Measurements from ENCODE around the gene ZEB1. TPM values are rescaled to one million over a fixed set of nuclear protein-coding genes. Genes with fewer than 3 reads are reported as not detected.

ZEB1 gene
- total and polyA plus RNA-seq, 9 donors = 39.8 to 91.9 (median 57.3) TPM

GRCh38 chr10:31431021-31431420 is 112.0 kb downstream of the ZEB1 start:
- Histone ChIP-seq H3K4me1 (ENCODE audit: control insufficient read depth, insufficient read depth, low read length) (no peaks in the 10 kb centered on the region), H3K4me3 (ENCODE audit: low read length) (no peak overlapping the region), H3K27ac (ENCODE audit: low read length) (no peak overlapping the region), H3K36me3 (ENCODE audit: control insufficient read depth, insufficient read depth, low read length) (peaks cover 5% of the 10 kb centered on the region), H3K27me3 (ENCODE audit: control insufficient read depth, insufficient read depth, low read length) (no peaks in the 10 kb centered on the region), H3K9me3 (replicated peaks; ENCODE audit: control insufficient read depth, low read depth, low read length) (peaks cover 12% of the 10 kb centered on the region)
- no peak for DNase-seq

- no peak overlapping the region for H3K4me3 ChIP-seq (ENCODE audit: low read length)
- no peaks in the 10 kb centered on the region for H3K4me1 ChIP-seq (ENCODE audit: control insufficient read depth, insufficient read depth, low read length)
- H3K36me3 ChIP-seq (ENCODE audit: control insufficient read depth, insufficient read depth, low read length) = peaks cover 5% of the 10 kb centered on the region
- WGBS (ENCODE audit: insufficient coverage) = 90% methylated on average over 2 of the region's 4 CpGs
- H3K27ac ChIP-seq (ENCODE audit: low read length) = no peak overlapping the region
- no peak for DNase-seq
- H3K27me3 ChIP-seq (ENCODE audit: control insufficient read depth, insufficient read depth, low read length) = no peaks in the 10 kb centered on the region
- peaks cover 18% of the 10 kb centered on the region for H3K9me3 ChIP-seq (replicated peaks; ENCODE audit: control insufficient read depth, low read depth, low read length)
Measured at GRCh38 chr10:31437959-31438358, 118.9 kb downstream of the ZEB1 start.

- Histone ChIP-seq H3K27me3 (ENCODE audit: control insufficient read depth, insufficient read depth, low read length) (no peaks in the 10 kb centered on the region), H3K36me3 (ENCODE audit: control insufficient read depth, insufficient read depth, low read length) (no peaks in the 10 kb centered on the region), H3K9me3 (replicated peaks; ENCODE audit: control insufficient read depth, low read depth, low read length) (peaks cover 9% of the 10 kb centered on the region), H3K4me1 (ENCODE audit: control insufficient read depth, insufficient read depth, low read length) (no peaks in the 10 kb centered on the region), H3K4me3 (ENCODE audit: low read length) (no peak overlapping the region), H3K27ac (ENCODE audit: low read length) (no peak overlapping the region)
- no peak for DNase-seq
- no CpG with 5 or more reads among the region's 2 CpGs for WGBS (ENCODE audit: insufficient coverage)
Measured at GRCh38 chr10:31451766-31452165, 132.8 kb downstream of the ZEB1 start.

GRCh38 chr10:31456468-31456867 is 137.5 kb downstream of the ZEB1 start:
- Histone ChIP-seq H3K27me3 (ENCODE audit: control insufficient read depth, insufficient read depth, low read length) (no peaks in the 10 kb centered on the region), H3K27ac (ENCODE audit: low read length) (no peak overlapping the region), H3K4me1 (ENCODE audit: control insufficient read depth, insufficient read depth, low read length) (no peaks in the 10 kb centered on the region), H3K9me3 (replicated peaks; ENCODE audit: control insufficient read depth, low read depth, low read length) (peaks cover 5% of the 10 kb centered on the region), H3K4me3 (ENCODE audit: low read length) (no peak overlapping the region), H3K36me3 (ENCODE audit: control insufficient read depth, insufficient read depth, low read length) (no peaks in the 10 kb centered on the region)
- DNase-seq = peak; percentile 54
- no CpG with 5 or more reads among the region's 1 CpG for WGBS (ENCODE audit: insufficient coverage)

- H3K4me1 ChIP-seq (ENCODE audit: control insufficient read depth, insufficient read depth, low read length) = no peaks in the 10 kb centered on the region
- H3K27ac ChIP-seq (ENCODE audit: low read length) = no peak overlapping the region
- peaks cover 3% of the 10 kb centered on the region for H3K9me3 ChIP-seq (replicated peaks; ENCODE audit: control insufficient read depth, low read depth, low read length)
- no peak for DNase-seq
- no CpG with 5 or more reads among the region's 1 CpG for WGBS (ENCODE audit: insufficient coverage)
- no peak overlapping the region for H3K4me3 ChIP-seq (ENCODE audit: low read length)
- no peaks in the 10 kb centered on the region for H3K27me3 ChIP-seq (ENCODE audit: control insufficient read depth, insufficient read depth, low read length)
- H3K36me3 ChIP-seq (ENCODE audit: control insufficient read depth, insufficient read depth, low read length) = peaks cover 8% of the 10 kb centered on the region
Measured at GRCh38 chr10:31457858-31458257, 138.8 kb downstream of the ZEB1 start.

GRCh38 chr10:31458974-31459373 is 140.0 kb downstream of the ZEB1 start:
- Histone ChIP-seq H3K9me3 (replicated peaks; ENCODE audit: control insufficient read depth, low read depth, low read length) (peaks cover 5% of the 10 kb centered on the region), H3K27ac (ENCODE audit: low read length) (no peak overlapping the region), H3K36me3 (ENCODE audit: control insufficient read depth, insufficient read depth, low read length) (peaks cover 12% of the 10 kb centered on the region), H3K27me3 (ENCODE audit: control insufficient read depth, insufficient read depth, low read length) (no peaks in the 10 kb centered on the region), H3K4me1 (ENCODE audit: control insufficient read depth, insufficient read depth, low read length) (no peaks in the 10 kb centered on the region), H3K4me3 (ENCODE audit: low read length) (no peak overlapping the region)
- no peak for DNase-seq

- peaks cover 15% of the 10 kb centered on the region for H3K36me3 ChIP-seq (ENCODE audit: control insufficient read depth, insufficient read depth, low read length)
- no peaks in the 10 kb centered on the region for H3K27me3 ChIP-seq (ENCODE audit: control insufficient read depth, insufficient read depth, low read length)
- no CpG with 5 or more reads among the region's 2 CpGs for WGBS (ENCODE audit: insufficient coverage)
- no peak for DNase-seq
- H3K9me3 ChIP-seq (replicated peaks; ENCODE audit: control insufficient read depth, low read depth, low read length) = peaks cover 13% of the 10 kb centered on the region
- H3K4me3 ChIP-seq (ENCODE audit: low read length) = no peak overlapping the region
- no peaks in the 10 kb centered on the region for H3K4me1 ChIP-seq (ENCODE audit: control insufficient read depth, insufficient read depth, low read length)
- H3K27ac ChIP-seq (ENCODE audit: low read length) = no peak overlapping the region
Measured at GRCh38 chr10:31460242-31460641, 141.2 kb downstream of the ZEB1 start.

- Histone ChIP-seq H3K36me3 (ENCODE audit: control insufficient read depth, insufficient read depth, low read length) (peaks cover 37% of the 10 kb centered on the region), H3K9me3 (replicated peaks; ENCODE audit: control insufficient read depth, low read depth, low read length) (peaks cover 41% of the 10 kb centered on the region), H3K27ac (ENCODE audit: low read length) (no peak overlapping the region), H3K4me1 (ENCODE audit: control insufficient read depth, insufficient read depth, low read length) (no peaks in the 10 kb centered on the region), H3K27me3 (ENCODE audit: control insufficient read depth, insufficient read depth, low read length) (no peaks in the 10 kb centered on the region), H3K4me3 (ENCODE audit: low read length) (no peak overlapping the region)
- WGBS (ENCODE audit: insufficient coverage) = no CpG with 5 or more reads among the region's 2 CpGs
- no peak for DNase-seq
Measured at GRCh38 chr10:31464552-31464951, 145.5 kb downstream of the ZEB1 start.

- DNase-seq = no peak
- H3K9me3 ChIP-seq (replicated peaks; ENCODE audit: control insufficient read depth, low read depth, low read length) = peaks cover 41% of the 10 kb centered on the region
- peaks cover 37% of the 10 kb centered on the region for H3K36me3 ChIP-seq (ENCODE audit: control insufficient read depth, insufficient read depth, low read length)
- no peak overlapping the region for H3K4me3 ChIP-seq (ENCODE audit: low read length)
- H3K27me3 ChIP-seq (ENCODE audit: control insufficient read depth, insufficient read depth, low read length) = no peaks in the 10 kb centered on the region
- H3K27ac ChIP-seq (ENCODE audit: low read length) = no peak overlapping the region
- no CpG with 5 or more reads among the region's 1 CpG for WGBS (ENCODE audit: insufficient coverage)
- H3K4me1 ChIP-seq (ENCODE audit: control insufficient read depth, insufficient read depth, low read length) = no peaks in the 10 kb centered on the region
Measured at GRCh38 chr10:31466313-31466712, 147.3 kb downstream of the ZEB1 start.

GRCh38 chr10:31467791-31468535 is 148.9 kb downstream of the ZEB1 start:
- peaks cover 29% of the 10 kb centered on the region for H3K36me3 ChIP-seq (ENCODE audit: control insufficient read depth, insufficient read depth, low read length)
- no peaks in the 10 kb centered on the region for H3K27me3 ChIP-seq (ENCODE audit: control insufficient read depth, insufficient read depth, low read length)
- H3K27ac ChIP-seq (ENCODE audit: low read length) = no peak overlapping the region
- no peaks in the 10 kb centered on the region for H3K4me1 ChIP-seq (ENCODE audit: control insufficient read depth, insufficient read depth, low read length)
- peaks cover 41% of the 10 kb centered on the region for H3K9me3 ChIP-seq (replicated peaks; ENCODE audit: control insufficient read depth, low read depth, low read length)
- H3K4me3 ChIP-seq (ENCODE audit: low read length) = no peak overlapping the region
- 95% methylated on average over 2 of the region's 4 CpGs for WGBS (ENCODE audit: insufficient coverage)
- DNase-seq = peak; percentile 19

- no peak for DNase-seq
- H3K4me3 ChIP-seq (ENCODE audit: low read length) = no peak overlapping the region
- H3K36me3 ChIP-seq (ENCODE audit: control insufficient read depth, insufficient read depth, low read length) = peaks cover 27% of the 10 kb centered on the region
- no peaks in the 10 kb centered on the region for H3K27me3 ChIP-seq (ENCODE audit: control insufficient read depth, insufficient read depth, low read length)
- 86% methylated on average over 1 of the region's 2 CpGs for WGBS (ENCODE audit: insufficient coverage)
- H3K9me3 ChIP-seq (replicated peaks; ENCODE audit: control insufficient read depth, low read depth, low read length) = peaks cover 38% of the 10 kb centered on the region
- no peaks in the 10 kb centered on the region for H3K4me1 ChIP-seq (ENCODE audit: control insufficient read depth, insufficient read depth, low read length)
- no peak overlapping the region for H3K27ac ChIP-seq (ENCODE audit: low read length)
Measured at GRCh38 chr10:31468536-31468859, 149.5 kb downstream of the ZEB1 start.
